H1 (cell line): Measurements from ENCODE around the gene C3orf49. TPM values are rescaled to one million over a fixed set of nuclear protein-coding genes. Genes with fewer than 3 reads are reported as not detected.

ENCODE experiments used
- CTCF ChIA-PET: fragments of 300-600 bp; sonication (Branson Sonifier 250); formaldehyde crosslinking; loops from one replicate; lab custom pipeline; 2021; ENCODE audit not compliant: partially characterized antibody; lab: Charles Lee
- POLR2A ChIA-PET: fragments of 300-600 bp; sonication (Branson Sonifier 250); formaldehyde crosslinking; loops from one replicate; lab custom pipeline; 2021; ENCODE audit warnings: inconsistent platforms; ENCODE audit not compliant: partially characterized antibody; lab: Charles Lee
- DNase-seq, 2 experiments: peaks; one replicate each; pipeline versions ENCODE4 v3.0.0 to v3.0.0-alpha.2; 2010 to 2022; ENCODE audit warnings: low spot score in 2 of 2, low read depth in 1 of 2, mixed read lengths in 1 of 2
- FAIRE-seq: peaks from 2 replicates; lab custom pipeline; 2011; peaks lifted over from hg19 to GRCh38; lab: Jason Lieb, UNC
- H2AFZ ChIP-seq: 2 replicates; pipeline ENCODE4 v1.8.1; 2012; ENCODE audit warnings: low read length, inconsistent platforms
- H2AK5ac ChIP-seq: 2 replicates; pipeline ENCODE4 v1.6.1; 2013; ENCODE audit warnings: low read depth, low read length
- H2BK120ac ChIP-seq: replicated peaks from 2 replicates; pipeline ENCODE3; 2013; ENCODE audit warnings: low read depth, low read length, inconsistent platforms
- H2BK12ac ChIP-seq: 2 replicates; pipeline ENCODE4 v1.6.1; 2013; ENCODE audit warnings: low read depth, low read length
- H2BK15ac ChIP-seq: 2 replicates; pipeline ENCODE4 v1.6.1; 2013; ENCODE audit warnings: low read length
- H2BK20ac ChIP-seq: 2 replicates; pipeline ENCODE4 v1.6.1; 2013; ENCODE audit warnings: low read length
- H2BK5ac ChIP-seq: 2 replicates; pipeline ENCODE4 v1.6.1; 2013; ENCODE audit warnings: low read depth, low read length
- H3K14ac ChIP-seq: 2 replicates; pipeline ENCODE4 v1.6.1; 2013; ENCODE audit warnings: inconsistent platforms; ENCODE audit not compliant: insufficient read length
- H3K18ac ChIP-seq: 2 replicates; pipeline ENCODE4 v1.6.1; 2013; ENCODE audit warnings: low read length; ENCODE audit errors: extremely low read depth
- H3K23ac ChIP-seq: 2 replicates; pipeline ENCODE4 v1.6.1; 2013; ENCODE audit warnings: inconsistent platforms; ENCODE audit not compliant: insufficient read length
- H3K23me2 ChIP-seq: 2 replicates; pipeline ENCODE4 v1.6.1; 2013; ENCODE audit warnings: low read depth, low read length
- H3K27ac ChIP-seq: 2 replicates; pipeline ENCODE4 v1.6.1; 2011; ENCODE audit warnings: low read depth, low read length, inconsistent platforms
- H3K27me3 ChIP-seq, 4 experiments: replicated peaks in 1 of 4; 1 replicate in 1 of 4; 2 replicates in 3 of 4; pipeline versions ENCODE4 v1.6.1 to v1.8.1; 2011 to 2013; ENCODE audit warnings: low read length in 3 of 4, mild to moderate bottlenecking in 3 of 4, inconsistent platforms in 2 of 4, mixed read lengths in 2 of 4, moderate library complexity in 1 of 4; ENCODE audit not compliant: control insufficient read depth in 3 of 4, insufficient read depth in 3 of 4; ENCODE audit errors: extremely low read depth in 1 of 4
- H3K36me3 ChIP-seq, 4 experiments: 2 replicates each; pipeline versions ENCODE4 v1.6.1 to v1.8.1; 2011 to 2013; ENCODE audit warnings: mild to moderate bottlenecking in 4 of 4, low read length in 3 of 4, moderate library complexity in 2 of 4, control low read depth in 1 of 4, inconsistent platforms in 1 of 4; ENCODE audit not compliant: insufficient read depth in 4 of 4, control insufficient read depth in 2 of 4
- H3K4ac ChIP-seq: replicated peaks from 2 replicates; pipeline ENCODE3; 2013; ENCODE audit warnings: low read length, low read depth, mixed read lengths, inconsistent platforms; ENCODE audit not compliant: insufficient read length
- H3K4me1 ChIP-seq, 4 experiments: replicated peaks in 1 of 4; 1 replicate in 1 of 4; 2 replicates in 3 of 4; pipeline versions ENCODE4 v1.6.1 to v1.8.1; 2011 to 2013; ENCODE audit warnings: low read length in 3 of 4, inconsistent platforms in 2 of 4, mixed read lengths in 1 of 4; ENCODE audit not compliant: insufficient read depth in 4 of 4, control insufficient read depth in 3 of 4
- H3K4me2 ChIP-seq, 2 experiments: 2 replicates each; pipeline versions ENCODE4 v1.6.1 to v1.8.1; 2011 to 2013; ENCODE audit warnings: low read depth in 2 of 2, low read length in 2 of 2, control low read depth in 1 of 2, inconsistent platforms in 1 of 2, mild to moderate bottlenecking in 1 of 2; ENCODE audit not compliant: insufficient read depth in 1 of 2
- H3K4me3 ChIP-seq, 4 experiments: fragments of 200-600, 300-600 bp in 1 of 4; sonication (generic), shearing (Covaris generic), sonication (Bioruptor Twin) in 1 of 4; 2 replicates each; pipeline versions ENCODE4 v1.5.1 to v1.8.1; 2011 to 2016; ENCODE audit warnings: low read length in 4 of 4, low read depth in 3 of 4, control low read depth in 2 of 4, inconsistent platforms in 2 of 4, mild to moderate bottlenecking in 2 of 4, mixed read lengths in 1 of 4, moderate library complexity in 1 of 4; ENCODE audit not compliant: insufficient read depth in 2 of 4; ENCODE audit errors: extremely low read depth in 1 of 4
- H3K56ac ChIP-seq: replicated peaks from 2 replicates; pipeline ENCODE3; 2013; ENCODE audit warnings: low read depth, mild to moderate bottlenecking, mixed read lengths, low read length, inconsistent platforms; ENCODE audit not compliant: insufficient read length
- H3K79me1 ChIP-seq: 2 replicates; pipeline ENCODE4 v1.6.1; 2013; ENCODE audit warnings: low read depth, low read length, control low read depth
- H3K79me2 ChIP-seq, 2 experiments: 2 replicates each; pipeline versions ENCODE4 v1.6.1 to v1.8.1; 2012 to 2013; ENCODE audit warnings: low read length in 2 of 2, mild to moderate bottlenecking in 2 of 2, inconsistent platforms in 1 of 2; ENCODE audit not compliant: insufficient read depth in 2 of 2, control insufficient read depth in 1 of 2
- H3K9ac ChIP-seq, 4 experiments: replicated peaks in 1 of 4; 1 replicate in 1 of 4; 2 replicates in 3 of 4; pipeline versions ENCODE4 v1.6.1 to v1.8.1; 2011 to 2013; ENCODE audit warnings: low read depth in 3 of 4, low read length in 3 of 4, control low read depth in 2 of 4, mild to moderate bottlenecking in 2 of 4, moderate library complexity in 2 of 4, inconsistent platforms in 1 of 4; ENCODE audit errors: extremely low read depth in 1 of 4
- H3K9me3 ChIP-seq, 2 experiments: 2 replicates each; pipeline versions ENCODE4 v1.6.1 to v1.8.1; 2012 to 2013; ENCODE audit warnings: mild to moderate bottlenecking in 2 of 2, moderate library complexity in 2 of 2, control low read depth in 1 of 2, inconsistent platforms in 1 of 2, low read depth in 1 of 2, low read length in 1 of 2, mixed read lengths in 1 of 2; ENCODE audit not compliant: insufficient read depth in 2 of 2
- H4K20me1 ChIP-seq, 2 experiments: replicated peaks in 1 of 2; 2 replicates each; pipeline versions ENCODE3 to v1.8.1; 2011 to 2013; ENCODE audit warnings: inconsistent platforms in 2 of 2, low read length in 2 of 2, mild to moderate bottlenecking in 1 of 2; ENCODE audit not compliant: insufficient read depth in 2 of 2, control insufficient read depth in 1 of 2
- H4K5ac ChIP-seq: 2 replicates; pipeline ENCODE4 v1.6.1; 2013; ENCODE audit warnings: low read length, low read depth, mixed read lengths, inconsistent platforms; ENCODE audit not compliant: insufficient read length
- H4K8ac ChIP-seq: 2 replicates; pipeline ENCODE4 v1.8.0; 2013; ENCODE audit warnings: mild to moderate bottlenecking, moderate library complexity, low read length, inconsistent platforms; ENCODE audit not compliant: insufficient read depth; ENCODE audit errors: extremely low read depth
- H4K91ac ChIP-seq: replicated peaks from 2 replicates; pipeline ENCODE3; 2013; ENCODE audit warnings: low read length, mixed read lengths, inconsistent platforms; ENCODE audit not compliant: insufficient read length
- ASH2L ChIP-seq: fragments of 200-600, 300-600 bp; sonication (generic); IDR thresholded peaks from one replicate; pipeline ENCODE4 v1.7.1; 2017; ENCODE audit warnings: low read length
- CHD2 ChIP-seq: IDR thresholded peaks from 2 replicates; pipeline ENCODE4 v1.6.1; 2012; ENCODE audit warnings: low read length, improper control_type of control experiment
- HDAC6 ChIP-seq: IDR thresholded peaks from one replicate; pipeline ENCODE4 v1.7.1; 2012; ENCODE audit warnings: low read depth, mild to moderate bottlenecking, inconsistent platforms, low read length, moderate library complexity
- KDM4A ChIP-seq: IDR thresholded peaks from one replicate; pipeline ENCODE4 v1.7.1; 2012; ENCODE audit warnings: low read depth, mild to moderate bottlenecking, moderate library complexity, low read length, inconsistent platforms; ENCODE audit not compliant: severe bottlenecking
- POLR2A ChIP-seq, 2 experiments: IDR thresholded peaks; 1 replicate in 1 of 2; 2 replicates in 1 of 2; pipeline ENCODE4 v1.6.1; 2011; ENCODE audit warnings: low read depth in 2 of 2, low read length in 2 of 2, mild to moderate bottlenecking in 2 of 2; ENCODE audit errors: control extremely low read depth in 1 of 2
- RBBP5 ChIP-seq: IDR thresholded peaks from 2 replicates; pipeline ENCODE4 v1.7.1; 2012; ENCODE audit warnings: low read depth, mild to moderate bottlenecking, inconsistent platforms, low read length, moderate library complexity, borderline replicate concordance
- RFX5 ChIP-seq: IDR thresholded peaks from 2 replicates; pipeline ENCODE4 v1.6.1; 2011; ENCODE audit warnings: low read depth, low read length, improper control_type of control experiment, borderline replicate concordance
- RNF2 ChIP-seq: fragments of 200-900, 300-1000 bp; sonication (generic); IDR thresholded peaks from 2 replicates; pipeline ENCODE4 v1.7.1; 2016; ENCODE audit warnings: borderline replicate concordance, low read depth, mild to moderate bottlenecking, antibody characterized with exemption, low read length; ENCODE audit not compliant: poor library complexity, severe bottlenecking; ENCODE audit errors: missing control alignments
- SP1 ChIP-seq: IDR thresholded peaks from 2 replicates; pipeline ENCODE4 v1.6.1; 2011; ENCODE audit warnings: low read depth, low read length
- SRF ChIP-seq: IDR thresholded peaks from 2 replicates; pipeline ENCODE4 v1.6.1; 2011; ENCODE audit warnings: mild to moderate bottlenecking, low read depth, low read length, moderate library complexity
- SUZ12 ChIP-seq: fragments of 200-600 bp; sonication (generic); IDR thresholded peaks from 2 replicates; pipeline ENCODE4 v1.6.1; 2012; ENCODE audit warnings: mild to moderate bottlenecking, inconsistent platforms, low read length, moderate library complexity, mixed read lengths
- WGBS, 2 experiments: shearing (Covaris generic) in 1 of 2; methylation state at CpG; one replicate each; pipeline versions ENCODE4 v1.1.6 to v1.1.7; 2013 to 2015; ENCODE audit warnings: low lambda C conversion rate in 2 of 2, mixed read lengths in 2 of 2, inconsistent platforms in 1 of 2, low coverage in 1 of 2, missing lambda C conversion rate in 1 of 2; ENCODE audit not compliant: insufficient replicate concordance in 2 of 2, insufficient coverage in 1 of 2, insufficient read length in 1 of 2; ENCODE audit errors: extremely low coverage in 1 of 2, missing lambda C conversion rate in 1 of 2; 5-methylcytosine and 5-hydroxymethylcytosine counted together
- polyA plus RNA-seq, 7 experiments: library from polyadenylated mRNA; depleted of rRNA in 3 of 7; stranded (reverse) in 5 of 7; unstranded in 2 of 7; fragments of >200 nt in 5 of 7; fragments of 200-250 nt in 2 of 7; gene quantifications; 1 replicate in 5 of 7; 2 replicates in 1 of 7; 4 replicates in 1 of 7; pipeline versions ENCODE4 v1.2.1 to v1.2.3, GENCODE V29; 2011 to 2013; ENCODE audit warnings: missing spikeins in 2 of 7, mixed read lengths in 2 of 7
- total RNA-seq: library from RNA; stranded (reverse); fragmentation: NEBNext Ultra II Directional; extraction: Animal tissue kit (Norgen Biotek cat#: 25700); gene quantifications from 2 replicates; pipeline ENCODE4 v1.2.1, GENCODE V29; 2021
- TF ChIP-seq, protein P1 (sequence below): IDR thresholded peaks from 2 replicates; pipeline ENCODE4 v1.6.1; 2011; ENCODE audit warnings: low read length, improper control_type of control experiment
- TF ChIP-seq, protein P2 (sequence below): IDR thresholded peaks from 2 replicates; pipeline ENCODE4 v1.6.1; 2012; ENCODE audit warnings: inconsistent platforms

The C3orf49 gene
- total and polyA plus RNA-seq, 2 of the 8 experiments (the other 6 are each of a cell fraction or from before 2014, with no cell fraction given) = not detected

DNA sequence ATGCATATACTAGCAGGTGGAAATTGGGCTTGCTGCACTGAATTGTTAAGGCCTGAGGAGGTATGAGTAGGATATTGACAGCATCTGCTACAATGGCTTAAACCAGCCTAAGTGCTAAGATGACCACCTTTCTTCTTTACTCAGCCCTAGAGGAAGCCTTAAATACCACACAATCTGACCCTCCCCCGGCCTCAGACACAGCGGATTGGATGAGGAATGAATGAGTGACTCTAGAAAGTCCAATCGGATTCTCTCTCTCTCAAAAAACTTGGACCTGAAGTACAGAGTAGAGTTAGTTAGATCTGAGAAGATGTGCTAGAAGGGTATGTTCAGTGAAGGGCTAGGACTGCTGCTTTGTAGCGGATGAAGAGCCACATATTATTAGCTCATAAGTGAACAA, 39.9 kb upstream of the C3orf49 start:
- peaks cover 0 to 3% (median 1%) of the 10 kb centered on the region in 4 experiments; a peak in 2 of 7 replicates for H3K4me1 ChIP-seq
- no peaks in the 10 kb centered on the region for H3K79me2 ChIP-seq
- H3K56ac ChIP-seq = no peak overlapping the region
- no peak overlapping the region for H3K27ac ChIP-seq
- no peaks in the 10 kb centered on the region for H3K27me3 ChIP-seq
- H3K18ac ChIP-seq = no peak overlapping the region
- 89% methylated on average over 4 of the region's 4 CpGs; no CpG with 5 or more reads in 1 of the 2 experiments for WGBS, 2 experiments
- H4K91ac ChIP-seq = no peak overlapping the region
- H4K8ac ChIP-seq = no peak overlapping the region
- no peak overlapping the region for H2BK20ac ChIP-seq
- no peak overlapping the region for H3K4me3 ChIP-seq
- H3K9me3 ChIP-seq = no peaks in the 10 kb centered on the region
- no peak overlapping the region for H2AK5ac ChIP-seq
- H3K23me2 ChIP-seq = no peaks in the 10 kb centered on the region
- H3K79me1 ChIP-seq = no peaks in the 10 kb centered on the region
- no peak overlapping the region for H2BK12ac ChIP-seq
- no peak overlapping the region for H3K4ac ChIP-seq
- CTCF ChIA-PET = interaction anchor here (1.5 to 1.9 kb wide), 2 partner anchors 40 to 429 kb away, joined by 3 to 5 read pairs; partner anchors contain the start of gene C3orf49
- H3K9ac ChIP-seq = no peak overlapping the region
- no peak overlapping the region for H3K14ac ChIP-seq
- H3K36me3 ChIP-seq = no peaks in the 10 kb centered on the region
- H2BK120ac ChIP-seq = no peak overlapping the region
- H3K4me2 ChIP-seq = no peak overlapping the region
- DNase-seq = no peak
- H4K5ac ChIP-seq = no peak overlapping the region
- no peak for FAIRE-seq
- no peak overlapping the region for H2AFZ ChIP-seq
- H2BK15ac ChIP-seq = no peak overlapping the region
- H4K20me1 ChIP-seq = no peaks in the 10 kb centered on the region
- POLR2A ChIA-PET = no interaction called here
- no peak overlapping the region for H3K23ac ChIP-seq
- no peak overlapping the region for H2BK5ac ChIP-seq
- TF ChIP-seq SUZ12 (no peak), CHD2 (0 out of 2 replicates have a peak, but pooled peaks have one; percentile 23), KDM4A (no peak), SRF (no peak), RFX5 (no peak), ASH2L (no peak), SP1 (0 out of 2 replicates have a peak, but pooled peaks have one; percentile 58), HDAC6 (no peak), RNF2 (no peak), RBBP5 (no peak), POLR2A (IDR thresholded peaks at IDR 0.05; ENCODE audit: control extremely low read depth in 1 of 2, low read depth in 2 of 2, low read length in 2 of 2) (no peak)
- TF ChIP-seq, protein P1, sequence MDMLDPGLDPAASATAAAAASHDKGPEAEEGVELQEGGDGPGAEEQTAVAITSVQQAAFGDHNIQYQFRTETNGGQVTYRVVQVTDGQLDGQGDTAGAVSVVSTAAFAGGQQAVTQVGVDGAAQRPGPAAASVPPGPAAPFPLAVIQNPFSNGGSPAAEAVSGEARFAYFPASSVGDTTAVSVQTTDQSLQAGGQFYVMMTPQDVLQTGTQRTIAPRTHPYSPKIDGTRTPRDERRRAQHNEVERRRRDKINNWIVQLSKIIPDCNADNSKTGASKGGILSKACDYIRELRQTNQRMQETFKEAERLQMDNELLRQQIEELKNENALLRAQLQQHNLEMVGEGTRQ = no peak
- TF ChIP-seq, protein P2, sequence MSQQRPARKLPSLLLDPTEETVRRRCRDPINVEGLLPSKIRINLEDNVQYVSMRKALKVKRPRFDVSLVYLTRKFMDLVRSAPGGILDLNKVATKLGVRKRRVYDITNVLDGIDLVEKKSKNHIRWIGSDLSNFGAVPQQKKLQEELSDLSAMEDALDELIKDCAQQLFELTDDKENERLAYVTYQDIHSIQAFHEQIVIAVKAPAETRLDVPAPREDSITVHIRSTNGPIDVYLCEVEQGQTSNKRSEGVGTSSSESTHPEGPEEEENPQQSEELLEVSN = no peak
